K562 (cell line): ENCODE results near the gene PRDX3. TPM values are rescaled to one million over a fixed set of nuclear protein-coding genes. Genes with fewer than 3 reads are reported as not detected.

Experiments
- ATAC-seq: fragments of 200-7000 bp; cut with Tn5 transposase; 3 replicates; pipeline ENCODE4 v1.9.1; 2020; ENCODE audit warnings: moderate library complexity
- BruUV-seq: library from RNA; stranded (reverse); fragments of 400-500 nt; replicated peaks from 2 replicates; lab custom pipeline; 2021; lab: Mats Ljungman, UMichigan
- CTCF ChIA-PET: fragments of 300-600 bp; formaldehyde crosslinking; extraction: SDS; loops from one replicate; lab custom pipeline; 2021; ENCODE audit warnings: low intra/inter-chr PET ratio; lab: Yijun Ruan, JAX
- POLR2A ChIA-PET: fragments of 300-600, 350-650 bp; sonication (Branson Sonifier 250); formaldehyde crosslinking; extraction: SDS; loops from one replicate; lab custom pipeline; 2021; ENCODE audit warnings: antibody characterized with exemption, inconsistent platforms; lab: Yijun Ruan, JAX
- DNase-seq, 4 experiments: peaks; one replicate each; pipeline versions ENCODE4 v3.0.0 to v3.0.0-alpha.2; 2011 to 2018; ENCODE audit warnings: low spot score in 3 of 4, mixed read lengths in 3 of 4; ENCODE audit errors: extremely low read depth in 1 of 4
- FAIRE-seq: peaks from 2 replicates; lab custom pipeline; 2011; peaks lifted over from hg19 to GRCh38; lab: Jason Lieb, UNC
- H2AFZ ChIP-seq: 2 replicates; pipeline ENCODE4 v1.6.0; 2011; ENCODE audit warnings: low read depth, low read length, control low read depth, inconsistent platforms
- H3K27ac ChIP-seq: fragments of 200-600 bp; 3 replicates; pipeline ENCODE4 v1.8.0; 2011; ENCODE audit warnings: low read depth, mild to moderate bottlenecking, control low read depth, inconsistent platforms, low read length, moderate library complexity, mixed read lengths; ENCODE audit errors: extremely low read depth
- H3K27me3 ChIP-seq, 2 experiments: fragments of 300-600 bp in 1 of 2; 2 replicates in 1 of 2; 3 replicates in 1 of 2; pipeline versions ENCODE4 v1.6.0 to v1.8.0; 2011; ENCODE audit warnings: inconsistent platforms in 2 of 2, low read length in 2 of 2, mild to moderate bottlenecking in 1 of 2, mixed read lengths in 1 of 2, moderate library complexity in 1 of 2; ENCODE audit not compliant: control insufficient read depth in 2 of 2, insufficient read depth in 2 of 2
- H3K36me3 ChIP-seq: fragments of 300-600 bp; 3 replicates; pipeline ENCODE4 v1.8.0; 2011; ENCODE audit warnings: mild to moderate bottlenecking, low read length, inconsistent platforms; ENCODE audit not compliant: control insufficient read depth, insufficient read depth
- H3K4me1 ChIP-seq, 2 experiments: fragments of 200-600 bp in 1 of 2; replicated peaks in 1 of 2; 2 replicates in 1 of 2; 3 replicates in 1 of 2; pipeline versions ENCODE4 v1.5.1 to v1.8.0; 2011; ENCODE audit warnings: inconsistent platforms in 2 of 2, low read length in 2 of 2, mild to moderate bottlenecking in 1 of 2, mixed read lengths in 1 of 2, moderate library complexity in 1 of 2; ENCODE audit not compliant: control insufficient read depth in 2 of 2, insufficient read depth in 2 of 2
- H3K4me2 ChIP-seq: 2 replicates; pipeline ENCODE4 v1.6.1; 2011; ENCODE audit warnings: low read length, control low read depth, inconsistent platforms, mixed read lengths; ENCODE audit not compliant: insufficient read depth
- H3K4me3 ChIP-seq: fragments of 200-600 bp; sonication (generic), shearing (Covaris generic); 2 replicates; pipeline ENCODE4 v1.5.1; 2016; ENCODE audit warnings: control low read depth, inconsistent platforms
- H3K79me2 ChIP-seq: fragments of 200-600 bp; 3 replicates; pipeline ENCODE4 v1.8.0; 2011; ENCODE audit warnings: low read length, inconsistent platforms; ENCODE audit not compliant: control insufficient read depth, insufficient read depth
- H3K9ac ChIP-seq, 2 experiments: 2 replicates each; pipeline versions ENCODE4 v1.6.0 to v1.6.1; 2011; ENCODE audit warnings: low read depth in 2 of 2, low read length in 2 of 2, control low read depth in 1 of 2, inconsistent platforms in 1 of 2, mild to moderate bottlenecking in 1 of 2, mixed read lengths in 1 of 2; ENCODE audit not compliant: insufficient read depth in 1 of 2
- H3K9me1 ChIP-seq: one replicate; pipeline ENCODE4 v1.6.0; 2011; ENCODE audit warnings: inconsistent platforms, mild to moderate bottlenecking, low read length, moderate library complexity; ENCODE audit not compliant: control insufficient read depth, insufficient read depth
- H3K9me3 ChIP-seq: replicated peaks from 2 replicates; pipeline ENCODE4 v1.5.1; 2011; ENCODE audit warnings: low read depth, low read length, inconsistent platforms; ENCODE audit not compliant: control insufficient read depth, insufficient read depth
- H4K20me1 ChIP-seq: replicated peaks from 2 replicates; pipeline ENCODE4 v1.6.1; 2011; ENCODE audit warnings: low read length, inconsistent platforms, mixed read lengths; ENCODE audit not compliant: control insufficient read depth, insufficient read depth
- RBM22 ChIP-seq: fragments of 200-400 bp; formaldehyde crosslinking; IDR thresholded peaks from 2 replicates; pipeline ENCODE4 v1.6.1; 2018; ENCODE audit warnings: low read length, low read depth; ENCODE audit not compliant: poor library complexity, severe bottlenecking
- RFX1 ChIP-seq: fragments of 450-650 bp; IDR thresholded peaks from 2 replicates; pipeline ENCODE4 v1.6.1; 2016; ENCODE audit warnings: mild to moderate bottlenecking, moderate library complexity
- SPI1 ChIP-seq: IDR thresholded peaks from 2 replicates; pipeline ENCODE4 v1.6.1; 2011; ENCODE audit warnings: low read depth, low read length, control low read depth, borderline replicate concordance
- ZNF512 ChIP-seq: IDR thresholded peaks from 2 replicates; pipeline ENCODE4 v1.6.1; 2016; ENCODE audit warnings: missing genetic modification characterization, missing compliant biosample characterization
- ZNF696 ChIP-seq: fragments of 250-450 bp; sonication (Bioruptor Pico); conservative IDR thresholded peaks from 2 replicates; pipeline ENCODE4 v1.4.0; 2020; ENCODE audit warnings: mild to moderate bottlenecking, moderate library complexity
- WGBS: fragments of 100-300 bp; shearing (Covaris generic); methylation state at CpG from one replicate; pipeline ENCODE4 v1.1.6; 2016; ENCODE audit warnings: low coverage, mixed read lengths; ENCODE audit not compliant: insufficient coverage; ENCODE audit errors: missing lambda C conversion rate; 5-methylcytosine and 5-hydroxymethylcytosine counted together
- in situ Hi-C: fragments of 300-500 bp; cut with MboI; formaldehyde crosslinking; loops from 4 replicates; pipeline ENCODE4 v1.15.0; 2018; ENCODE audit warnings: inconsistent platforms, mixed read lengths
- intact Hi-C: fragments of 100-400 bp; cut with micrococcal nuclease; formaldehyde crosslinking; loops from 2 replicates; pipeline ENCODE4 v1.14.2; 2022
- polyA plus RNA-seq, 8 experiments: library from polyadenylated mRNA; depleted of rRNA in 4 of 8; stranded (reverse) in 5 of 8; unstranded in 3 of 8; fragments of >200 nt; fragmentation: Nextera tagmentation in 2 of 8; fragmentation: Illumina TruSeq in 1 of 8; extraction: Ambion mirVana in 2 of 8; extraction: Trizol in 1 of 8; gene quantifications; 2 replicates each; pipeline versions ENCODE4 v1.2.1 to v1.2.3, GENCODE V29; 2011 to 2014; ENCODE audit warnings: inconsistent platforms in 1 of 8, missing spikeins in 1 of 8
- total RNA-seq, 7 experiments: library from RNA; depleted of rRNA in 6 of 7; stranded (reverse); fragments of >200 nt in 6 of 7; fragmentation: Illumina TruSeq in 2 of 7; extraction: Trizol in 2 of 7; gene quantifications; 2 replicates each; pipeline versions ENCODE4 v1.2.1 to v1.2.3, GENCODE V29; 2011 to 2021; ENCODE audit warnings: low replicate concordance in 1 of 7
- TF ChIP-seq, protein P1 (sequence below): fragments of 250-450 bp; sonication (Bioruptor Pico); IDR thresholded peaks from 2 replicates; pipeline ENCODE4 v1.5.0; 2021; ENCODE audit warnings: mild to moderate bottlenecking, moderate library complexity

PRDX3 gene
- total and polyA plus RNA-seq, 9 of the 15 experiments (the other 6 are each of a cell fraction or from before 2014, with no cell fraction given): 122 to 994 (median 173) TPM

GRCh38 chr10:119219871-119220270 is 41.3 kb upstream of the PRDX3 start:
- no peak for ATAC-seq
- in situ Hi-C loops: no loop called here
- H3K79me2 ChIP-seq: no peaks in the 10 kb centered on the region
- POLR2A ChIA-PET: interaction anchor here (0.7 to 0.8 kb wide), 2 partner anchors 113 to 234 kb away, joined by 3 to 4 read pairs; no protein-coding TSS in a partner anchor
- H3K9ac ChIP-seq: no peak overlapping the region
- no peaks in the 10 kb centered on the region for H3K9me1 ChIP-seq
- TF ChIP-seq ZNF512: no peak
- peak; percentile 59; the same call in 1 of the 2 replicates for TF ChIP-seq SPI1
- TF ChIP-seq, all 486 proteins: peak for 1
- DNase-seq (no peak), FAIRE-seq (no peak)
- no peaks in the 10 kb centered on the region for H4K20me1 ChIP-seq
- H3K9me3 ChIP-seq: no peaks in the 10 kb centered on the region
- H3K27me3 ChIP-seq: no peaks in the 10 kb centered on the region; a peak in 1 of 5 replicates
- H3K4me3 ChIP-seq: no peak overlapping the region
- intact Hi-C loops: no loop called here
- H2AFZ ChIP-seq: no peak overlapping the region
- no peaks in the 10 kb centered on the region for H3K36me3 ChIP-seq
- H3K27ac ChIP-seq: no peak overlapping the region
- CTCF ChIA-PET: no interaction called here
- H3K4me1 ChIP-seq: no peaks in the 10 kb centered on the region; a peak in 1 of 5 replicates
- no peak overlapping the region for H3K4me2 ChIP-seq
- no TSS peak for BruUV-seq
- WGBS: 24% methylated on average over 5 of the region's 5 CpGs

DNA sequence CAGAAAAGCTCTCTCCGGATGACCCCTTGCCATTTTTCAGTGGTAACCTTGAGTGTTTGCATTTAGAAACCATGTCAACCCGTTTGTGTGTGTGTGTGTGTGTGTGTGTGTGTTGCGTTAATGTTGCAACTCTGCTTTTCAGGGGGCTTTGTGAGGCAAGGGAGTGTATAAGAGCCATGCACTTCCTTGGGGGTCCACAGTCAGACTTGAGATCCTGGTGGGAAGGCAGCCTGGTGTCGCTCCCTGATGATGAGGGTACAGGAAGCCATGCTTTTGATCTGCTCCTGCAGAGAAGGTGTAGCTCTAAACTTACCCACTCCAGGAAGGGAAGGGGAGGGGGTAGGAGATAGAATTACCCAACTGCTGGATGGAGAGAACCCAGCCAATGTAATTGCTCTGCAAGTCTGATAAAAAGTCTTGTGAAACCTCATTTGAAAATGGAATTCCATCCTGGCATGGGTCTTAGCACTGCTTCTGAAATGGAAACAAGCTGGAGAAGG is 39.4 kb upstream of the PRDX3 start:
- FAIRE-seq: no peak
- Histone ChIP-seq H3K79me2 (no peaks in the 10 kb centered on the region), H3K9me1 (no peaks in the 10 kb centered on the region), H3K4me1 (no peaks in the 10 kb centered on the region; a peak in 1 of 5 replicates), H3K36me3 (no peaks in the 10 kb centered on the region), H3K27ac (no peak overlapping the region), H4K20me1 (no peaks in the 10 kb centered on the region), H3K9ac (no peak overlapping the region), H3K9me3 (no peaks in the 10 kb centered on the region), H3K4me2 (no peak overlapping the region), H3K4me3 (no peak overlapping the region), H3K27me3 (no peaks in the 10 kb centered on the region), H2AFZ (no peak overlapping the region)
- DNase-seq: no peak
- intact Hi-C loops (no loop called here), in situ Hi-C loops (no loop called here)
- ATAC-seq: no peak
- TF ChIP-seq RFX1 (no peak), ZNF696 (no peak), RBM22 (no peak)
- TF ChIP-seq, protein P1, sequence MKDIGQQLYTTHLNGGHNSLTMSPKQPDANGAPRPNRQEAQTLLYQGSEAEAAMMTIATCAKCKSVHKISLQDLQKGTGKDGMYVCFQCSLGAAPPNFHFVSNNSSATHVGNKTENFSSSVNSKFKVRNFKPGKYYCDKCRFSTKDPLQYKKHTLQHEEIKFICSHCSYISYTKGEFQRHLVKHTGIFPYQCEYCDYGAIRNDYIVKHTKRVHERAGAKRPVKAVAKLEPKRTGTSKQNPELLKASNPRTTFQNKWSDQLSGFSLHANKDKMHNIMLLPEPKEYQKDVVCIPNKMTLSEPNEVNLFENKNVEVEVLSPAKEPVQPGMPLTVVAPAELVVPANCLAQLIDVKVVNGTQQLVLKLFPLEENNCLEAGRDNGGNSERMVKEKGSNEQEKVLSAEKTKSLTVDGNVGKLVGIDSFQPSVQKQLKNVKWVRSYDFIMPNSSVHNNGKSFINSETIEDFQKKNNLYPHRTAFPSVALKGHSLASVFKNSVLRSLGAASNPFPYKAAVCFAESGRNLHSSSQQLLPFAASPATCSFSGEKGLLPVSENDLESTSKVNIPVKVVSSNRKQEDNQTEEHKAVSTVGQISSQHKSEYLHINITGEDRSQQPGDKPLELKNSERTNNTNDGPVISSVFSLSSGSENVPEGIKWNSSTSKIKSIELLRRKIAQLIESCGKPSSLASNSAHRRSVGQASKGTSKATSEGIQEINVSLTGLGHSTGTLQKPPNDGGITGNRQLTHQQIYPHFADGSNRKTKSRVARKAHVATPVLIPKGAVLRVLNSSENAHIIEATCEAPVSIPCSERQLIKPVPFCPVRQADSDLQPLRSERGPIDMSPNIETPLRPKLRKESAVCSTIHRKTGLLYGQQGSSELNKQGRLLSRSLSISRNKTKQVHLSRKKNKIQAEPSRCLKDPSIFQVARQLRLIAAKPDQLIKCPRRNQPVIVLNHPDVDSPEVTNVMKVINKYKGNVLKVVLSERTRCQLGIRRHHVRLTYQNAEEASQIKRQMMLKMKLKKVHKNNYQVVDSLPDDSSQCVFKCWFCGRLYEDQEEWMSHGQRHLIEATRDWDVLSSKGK (CRISPR knock-in tag): no peak
- CTCF ChIA-PET: no interaction called here
- BruUV-seq: no TSS peak
- POLR2A ChIA-PET: no interaction called here
- WGBS: 36% methylated on average over 3 of the region's 4 CpGs
